Activated naive CD8-positive, alpha-beta T cell (primary cell): ENCODE data around the gene SLC24A5.
A peak's percentile ranks its signal among the peaks of the same experiment; 100 is the strongest.

ENCODE experiments used
- H3K27ac Mint-ChIP-seq: one replicate; pipeline ENCODE4 v1.8.0; 2021; ENCODE audit warnings: mixed read lengths
- H3K27me3 Mint-ChIP-seq: one replicate; pipeline ENCODE4 v1.8.0; 2021; ENCODE audit warnings: mixed read lengths
- H3K36me3 Mint-ChIP-seq: one replicate; pipeline ENCODE4 v1.8.0; 2021; ENCODE audit warnings: mixed read lengths
- H3K4me1 Mint-ChIP-seq: one replicate; pipeline ENCODE4 v1.8.0; 2021; ENCODE audit warnings: low read depth, mixed read lengths
- H3K4me3 Mint-ChIP-seq: one replicate; pipeline ENCODE4 v1.8.0; 2021; ENCODE audit warnings: mild to moderate bottlenecking, mixed read lengths
- H3K9me3 Mint-ChIP-seq: one replicate; pipeline ENCODE4 v1.8.0; 2021; ENCODE audit warnings: low read depth, mixed read lengths

Gene SLC24A5

GRCh38 chr15:48145923-48146322 lies 25.1 kb downstream of the SLC24A5 start:
- no peaks in the 10 kb centered on the region for H3K27me3 Mint-ChIP-seq
- no peaks in the 10 kb centered on the region for H3K4me1 Mint-ChIP-seq
- H3K36me3 Mint-ChIP-seq = peaks cover 14% of the 10 kb centered on the region
- no peaks in the 10 kb centered on the region for H3K9me3 Mint-ChIP-seq
- H3K4me3 Mint-ChIP-seq = no peak overlapping the region
- no peak overlapping the region for H3K27ac Mint-ChIP-seq

DNA sequence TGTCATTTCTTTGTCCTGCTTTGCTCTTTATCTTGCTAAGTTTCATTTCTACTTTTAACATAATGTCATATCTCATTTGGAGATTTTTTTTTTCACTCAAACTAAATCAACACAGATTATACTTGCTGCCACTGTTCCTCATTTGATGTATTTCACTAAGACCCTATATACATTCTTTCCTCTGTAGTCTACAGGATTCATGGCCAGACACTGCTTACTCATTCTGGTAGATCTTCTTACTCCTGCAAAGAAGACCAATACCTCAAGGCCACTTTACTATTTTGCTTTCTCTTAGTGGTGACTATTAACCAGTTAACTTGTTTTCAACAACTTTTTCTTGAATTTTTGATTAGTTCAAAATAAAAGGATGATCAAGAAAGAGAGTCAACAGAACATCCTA lies 26.6 kb downstream of the SLC24A5 start:
- Mint-ChIP-seq H3K36me3 (peaks cover 19% of the 10 kb centered on the region), H3K27ac (no peak overlapping the region), H3K4me1 (no peaks in the 10 kb centered on the region), H3K4me3 (no peak overlapping the region), H3K27me3 (no peaks in the 10 kb centered on the region), H3K9me3 (no peaks in the 10 kb centered on the region)

DNA sequence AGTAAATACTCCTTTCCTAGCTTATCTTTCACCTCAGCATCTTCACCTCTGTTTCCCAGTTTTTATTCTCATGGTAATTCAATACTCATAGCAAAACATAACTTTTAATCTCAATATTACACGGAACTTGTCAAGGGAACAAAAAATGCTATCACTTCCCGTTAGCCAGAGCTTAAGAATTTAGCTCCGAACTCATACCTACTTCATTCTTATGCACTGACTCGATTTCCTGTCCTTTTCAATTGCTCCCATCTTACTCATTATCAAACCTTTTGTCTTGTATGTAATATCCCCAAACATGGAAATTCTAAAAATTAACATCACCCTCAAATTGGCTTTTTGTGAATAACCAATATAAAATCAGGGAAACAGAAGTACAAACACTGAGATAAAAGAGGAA lies 29.1 kb downstream of the SLC24A5 start:
- H3K4me3 Mint-ChIP-seq = no peak overlapping the region
- no peaks in the 10 kb centered on the region for H3K27me3 Mint-ChIP-seq
- no peak overlapping the region for H3K27ac Mint-ChIP-seq
- no peaks in the 10 kb centered on the region for H3K9me3 Mint-ChIP-seq
- H3K36me3 Mint-ChIP-seq = peaks cover 23% of the 10 kb centered on the region
- H3K4me1 Mint-ChIP-seq = no peaks in the 10 kb centered on the region

DNA sequence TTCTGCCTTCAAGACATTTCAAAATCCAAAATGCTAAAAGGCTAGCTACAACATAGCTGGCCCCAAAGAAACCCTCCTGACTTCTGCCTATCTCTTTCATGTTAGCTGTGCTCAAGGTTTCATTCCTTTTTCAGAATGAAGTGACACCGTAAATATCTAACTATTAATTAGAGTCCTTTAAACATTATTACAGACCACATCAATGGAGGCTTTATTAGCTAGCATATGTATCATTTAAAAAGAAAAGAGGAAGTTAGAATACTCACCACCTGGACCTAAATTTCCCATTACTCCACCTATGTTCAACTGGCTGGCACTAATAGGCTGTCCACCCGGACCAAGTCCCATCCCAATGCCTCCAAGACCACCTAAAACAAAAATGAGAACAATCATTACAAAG lies 32.7 kb downstream of the SLC24A5 start:
- H3K27me3 Mint-ChIP-seq = no peaks in the 10 kb centered on the region
- no peaks in the 10 kb centered on the region for H3K4me1 Mint-ChIP-seq
- peaks cover 19% of the 10 kb centered on the region for H3K36me3 Mint-ChIP-seq
- H3K27ac Mint-ChIP-seq = no peak overlapping the region
- no peak overlapping the region for H3K4me3 Mint-ChIP-seq
- H3K9me3 Mint-ChIP-seq = no peaks in the 10 kb centered on the region

GRCh38 chr15:48168616-48169015 lies 47.8 kb downstream of the SLC24A5 start:
- peaks cover 3% of the 10 kb centered on the region for H3K9me3 Mint-ChIP-seq
- no peak overlapping the region for H3K27ac Mint-ChIP-seq
- H3K36me3 Mint-ChIP-seq = peaks cover 25% of the 10 kb centered on the region
- no peak overlapping the region for H3K4me3 Mint-ChIP-seq
- H3K4me1 Mint-ChIP-seq = peaks cover 3% of the 10 kb centered on the region
- no peaks in the 10 kb centered on the region for H3K27me3 Mint-ChIP-seq

GRCh38 chr15:48170981-48171380 lies 50.2 kb downstream of the SLC24A5 start:
- Mint-ChIP-seq H3K36me3 (peaks cover 21% of the 10 kb centered on the region), H3K4me1 (peaks cover 10% of the 10 kb centered on the region), H3K27ac (no peak overlapping the region), H3K27me3 (no peaks in the 10 kb centered on the region), H3K9me3 (peaks cover 3% of the 10 kb centered on the region), H3K4me3 (no peak overlapping the region)

DNA sequence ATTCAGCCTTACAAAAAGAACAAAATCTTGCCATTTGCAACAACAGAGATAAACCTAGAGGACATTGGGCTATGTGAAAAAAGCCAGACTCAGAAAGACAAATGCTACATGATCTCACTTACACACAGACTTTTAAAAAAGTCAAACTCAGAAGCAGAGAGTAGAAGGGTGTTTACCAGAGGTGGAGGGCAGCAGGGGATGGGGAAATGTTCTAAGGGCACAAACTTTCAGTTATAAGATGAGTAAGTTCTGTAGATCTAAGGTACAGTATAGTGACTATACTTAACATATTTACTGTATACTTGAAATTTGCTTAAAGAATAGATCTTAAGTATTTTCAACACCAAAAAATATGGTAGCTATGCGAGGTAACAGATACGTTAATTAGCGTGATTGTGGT lies 54.3 kb downstream of the SLC24A5 start:
- no peak overlapping the region for H3K27ac Mint-ChIP-seq
- no peaks in the 10 kb centered on the region for H3K27me3 Mint-ChIP-seq
- peaks cover 3% of the 10 kb centered on the region for H3K9me3 Mint-ChIP-seq
- peaks cover 27% of the 10 kb centered on the region for H3K4me1 Mint-ChIP-seq
- H3K4me3 Mint-ChIP-seq = no peak overlapping the region
- H3K36me3 Mint-ChIP-seq = peaks cover 5% of the 10 kb centered on the region

DNA sequence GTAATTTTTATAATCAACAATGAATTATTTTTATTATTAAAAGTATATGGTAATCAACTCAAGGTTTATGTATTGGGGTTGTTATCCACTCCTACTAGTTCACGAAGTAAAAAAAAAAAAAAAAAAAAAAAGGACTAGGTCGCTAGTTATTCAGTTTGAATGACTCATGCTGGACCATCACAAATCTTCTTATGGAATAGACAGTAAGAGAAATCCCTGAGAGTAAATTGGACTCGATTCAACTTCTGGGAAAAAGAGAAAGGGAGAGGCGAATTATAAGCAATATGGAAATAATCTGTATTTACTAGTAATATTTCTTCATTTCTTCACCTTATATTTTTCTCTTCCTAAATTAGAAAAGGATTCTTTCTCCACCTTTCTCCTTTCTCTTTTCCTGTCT lies 55.3 kb downstream of the SLC24A5 start:
- Mint-ChIP-seq H3K9me3 (peaks cover 3% of the 10 kb centered on the region), H3K4me1 (peaks cover 25% of the 10 kb centered on the region), H3K36me3 (peaks cover 3% of the 10 kb centered on the region), H3K27ac (no peak overlapping the region), H3K4me3 (peak overlapping the region; percentile 88), H3K27me3 (peaks cover 2% of the 10 kb centered on the region)

DNA sequence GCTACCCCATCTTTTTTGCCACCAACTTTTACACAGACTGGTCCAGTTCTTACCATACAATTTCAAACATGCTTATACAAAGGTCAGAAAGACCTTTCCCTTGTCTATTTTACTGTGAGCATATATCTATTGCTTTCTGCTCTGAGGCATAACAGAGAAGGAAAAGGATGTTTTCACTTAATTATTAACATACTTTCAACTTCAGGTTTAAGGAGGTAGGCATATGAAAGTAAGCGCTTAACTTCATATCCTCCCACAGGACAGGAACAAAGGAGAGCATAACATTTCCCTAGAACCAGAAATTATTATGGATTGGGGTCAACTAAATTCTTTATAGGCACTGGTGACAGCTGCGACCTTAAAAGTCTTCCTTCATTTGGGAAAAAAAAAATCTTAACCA lies 56.2 kb downstream of the SLC24A5 start:
- Mint-ChIP-seq H3K4me1 (peaks cover 24% of the 10 kb centered on the region), H3K4me3 (peak overlapping the region; percentile 88), H3K27ac (no peak overlapping the region)

DNA sequence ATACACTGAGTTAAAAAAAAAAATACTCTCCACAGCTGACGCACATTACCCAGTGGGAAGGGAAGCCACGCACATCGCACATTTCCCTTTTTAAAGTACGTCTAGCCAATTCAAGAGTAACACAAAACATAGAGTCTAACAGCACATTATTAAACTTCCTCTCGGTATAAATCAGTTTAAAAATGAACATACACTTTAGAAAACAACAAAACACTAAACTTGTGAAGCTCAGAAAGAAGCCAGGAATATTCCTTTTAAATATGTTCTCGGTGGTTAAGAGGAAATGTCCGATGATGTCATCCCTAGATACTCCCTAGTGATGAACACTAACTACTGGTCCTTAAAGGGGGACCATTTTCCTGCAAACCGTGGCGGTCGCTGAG lies 56.6 kb downstream of the SLC24A5 start:
- peaks cover under 1% of the 10 kb centered on the region for H3K9me3 Mint-ChIP-seq
- peaks cover 3% of the 10 kb centered on the region for H3K36me3 Mint-ChIP-seq
- peaks cover 24% of the 10 kb centered on the region for H3K4me1 Mint-ChIP-seq
- H3K27ac Mint-ChIP-seq = peak overlapping the region; percentile 86
- H3K4me3 Mint-ChIP-seq = peak overlapping the region; percentile 88
- peaks cover 4% of the 10 kb centered on the region for H3K27me3 Mint-ChIP-seq

More for the DNA sequence above, 56.2 kb downstream of the SLC24A5 start:
- H3K9me3 Mint-ChIP-seq = peaks cover 3% of the 10 kb centered on the region
- H3K27me3 Mint-ChIP-seq = peaks cover 3% of the 10 kb centered on the region
- peaks cover 3% of the 10 kb centered on the region for H3K36me3 Mint-ChIP-seq

- H3K4me1 Mint-ChIP-seq = peaks cover 24% of the 10 kb centered on the region
- peak within 1 kb of the TSS; percentile 86 for H3K27ac Mint-ChIP-seq
- H3K4me3 Mint-ChIP-seq = peak within 1 kb of the TSS; percentile 88
Observed at GRCh38 chr15:48177766-48178647, 57.2 kb downstream of the SLC24A5 start, which contains the start of gene MYEF2. MYEF2 (minus strand) TSS chr15:48178295; CDS start chr15:48178237, 58 bp downstream.

DNA sequence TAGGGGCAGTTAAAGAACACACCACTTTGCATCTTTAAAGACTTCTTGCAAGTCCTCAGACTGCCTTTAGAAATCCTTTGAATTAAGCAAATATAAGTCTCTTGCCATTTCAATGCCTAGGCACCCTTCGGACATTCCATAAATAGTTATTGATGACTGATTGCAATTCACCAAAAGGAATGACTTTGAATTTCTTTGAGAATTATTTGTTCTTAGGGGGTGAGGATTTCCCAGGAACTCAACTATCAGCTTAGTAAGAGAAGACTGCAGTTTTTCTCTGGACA lies 57.8 kb downstream of the SLC24A5 start:
- peaks cover 4% of the 10 kb centered on the region for H3K27me3 Mint-ChIP-seq
- no peak overlapping the region for H3K27ac Mint-ChIP-seq
- peaks cover 24% of the 10 kb centered on the region for H3K4me1 Mint-ChIP-seq
- H3K9me3 Mint-ChIP-seq = no peaks in the 10 kb centered on the region
- H3K4me3 Mint-ChIP-seq = peak overlapping the region; percentile 72
- peaks cover 3% of the 10 kb centered on the region for H3K36me3 Mint-ChIP-seq

More at GRCh38 chr15:48177766-48178647, 57.2 kb downstream of the SLC24A5 start, which contains the start of gene MYEF2:
- no peaks in the 10 kb centered on the region for H3K9me3 Mint-ChIP-seq
- peaks cover 4% of the 10 kb centered on the region for H3K27me3 Mint-ChIP-seq
- peaks cover 3% of the 10 kb centered on the region for H3K36me3 Mint-ChIP-seq

GRCh38 chr15:48182749-48183148 lies 62.0 kb downstream of the SLC24A5 start:
- Mint-ChIP-seq H3K4me1 (peaks cover 4% of the 10 kb centered on the region), H3K27me3 (peaks cover 12% of the 10 kb centered on the region), H3K36me3 (no peaks in the 10 kb centered on the region), H3K9me3 (no peaks in the 10 kb centered on the region), H3K27ac (no peak overlapping the region), H3K4me3 (no peak overlapping the region)

DNA sequence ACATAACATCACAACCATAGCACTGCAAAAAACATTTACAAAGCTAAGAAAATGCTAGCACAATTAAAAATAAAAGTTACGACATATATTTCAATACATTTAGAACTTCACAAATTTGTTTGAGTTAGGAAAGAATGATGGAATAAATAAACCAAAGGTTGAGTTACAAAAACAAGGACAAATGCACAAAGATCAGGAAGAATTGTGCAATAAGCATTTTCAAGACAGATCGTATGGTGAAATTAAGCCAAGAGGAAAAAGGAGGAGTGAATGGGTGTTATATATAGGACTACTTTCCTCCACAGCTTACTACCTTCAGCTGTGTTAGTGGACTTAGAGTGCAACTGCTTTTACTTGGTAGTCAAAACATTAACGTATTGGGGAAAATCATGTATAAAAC lies 64.7 kb downstream of the SLC24A5 start:
- Mint-ChIP-seq H3K4me1 (no peaks in the 10 kb centered on the region), H3K27ac (no peak overlapping the region), H3K36me3 (no peaks in the 10 kb centered on the region), H3K4me3 (no peak overlapping the region), H3K27me3 (peaks cover 21% of the 10 kb centered on the region), H3K9me3 (no peaks in the 10 kb centered on the region)

DNA sequence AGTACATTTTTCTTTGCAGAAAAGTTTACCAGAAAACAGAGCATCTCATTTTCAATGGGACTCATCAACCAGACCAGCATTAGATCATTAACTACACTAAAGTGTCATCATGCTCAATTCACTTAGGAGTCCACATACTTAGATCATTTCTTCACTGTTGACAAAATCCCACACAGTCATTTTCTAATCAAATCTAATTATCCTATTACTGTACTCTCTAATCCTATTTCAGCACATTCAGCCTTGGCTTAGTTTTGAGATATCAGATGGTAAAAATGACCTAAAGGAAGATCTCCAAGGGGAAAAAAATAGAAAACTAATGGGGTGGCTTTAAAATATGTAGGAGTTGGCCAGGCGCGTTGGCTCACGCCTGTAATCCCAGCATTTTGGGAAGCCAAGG lies 65.5 kb downstream of the SLC24A5 start:
- H3K36me3 Mint-ChIP-seq = no peaks in the 10 kb centered on the region
- H3K4me1 Mint-ChIP-seq = peaks cover 5% of the 10 kb centered on the region
- no peak overlapping the region for H3K4me3 Mint-ChIP-seq
- peaks cover under 1% of the 10 kb centered on the region for H3K9me3 Mint-ChIP-seq
- H3K27me3 Mint-ChIP-seq = peaks cover 24% of the 10 kb centered on the region
- no peak overlapping the region for H3K27ac Mint-ChIP-seq
